Keratinocyte (primary cell): ENCODE results near the gene ATP11B.

Experiments
- CTCF ChIP-seq, 3 experiments: IDR thresholded peaks in 1 of 3; conservative IDR thresholded peaks in 1 of 3; optimal IDR thresholded peaks in 1 of 3; 2 replicates in 2 of 3; 3 replicates in 1 of 3; pipeline versions ENCODE3 to v1.5.1; 2011; ENCODE audit warnings: low read length in 3 of 3, mild to moderate bottlenecking in 3 of 3, moderate library complexity in 2 of 3, control low read depth in 1 of 3, inconsistent platforms in 1 of 3; ENCODE audit not compliant: insufficient read depth in 2 of 3; ENCODE audit errors: extremely low read depth in 1 of 3
- EZH2 ChIP-seq: IDR thresholded peaks from one replicate; pipeline ENCODE4 v1.6.1; 2012; ENCODE audit warnings: inconsistent platforms, mild to moderate bottlenecking, low read length, moderate library complexity

GRCh38 chr3:182962166-182962565 is 168.9 kb downstream of the ATP11B start:
- TF ChIP-seq CTCF (optimal IDR thresholded peaks at IDR 0.05 in 1 of 3, IDR thresholded peaks at IDR 0.05 in 1 of 3, conservative IDR thresholded peaks at IDR 0.05 in 1 of 3; ENCODE audit: extremely low read depth in 1 of 3, insufficient read depth in 2 of 3, low read length in 3 of 3): no peak
- no peak for TF ChIP-seq EZH2
